ENCODE measurements around the gene YDJC. TPM values are rescaled to one million over a fixed set of nuclear protein-coding genes. Genes with fewer than 3 reads are reported as not detected.
"Not testable (repeated sequence)": the region's sequence is repeated elsewhere in the genome, so short reads cannot be mapped to it uniquely, and the experiment has no call there.

The YDJC gene
- total RNA-seq, 4 donors from 2014 or later: 28.6 to 34.6 (median 30.9) TPM

DNA sequence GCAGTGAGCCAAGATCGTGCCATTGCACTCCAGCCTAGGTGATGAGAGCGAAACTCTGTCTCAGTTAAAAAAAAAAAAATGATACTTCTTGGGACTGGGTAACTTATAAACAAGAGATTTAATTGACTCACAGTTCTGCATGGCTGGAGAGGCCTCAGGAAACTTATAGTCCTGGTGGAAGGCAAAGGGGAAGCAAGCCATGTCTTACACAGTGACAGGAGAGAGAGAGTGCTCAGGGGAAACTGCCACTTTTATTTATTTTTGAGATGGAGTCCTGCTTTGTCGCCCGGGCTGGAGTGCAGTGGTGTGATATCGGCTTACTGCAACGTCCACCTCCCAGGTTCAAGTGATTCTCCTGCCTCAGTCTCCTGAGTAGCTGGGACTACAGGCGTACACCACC lies 20.5 kb upstream of the YDJC start:
- 93% methylated on average over 7 of the region's 7 CpGs for WGBS
- Histone ChIP-seq H3K4me3 (no peak overlapping the region), H3K36me3 (peaks cover 1% of the 10 kb centered on the region), H3K27ac (no peak overlapping the region), H3K4me1 (peaks cover 21% of the 10 kb centered on the region), H3K9me3 (no peaks in the 10 kb centered on the region), H3K27me3 (no peaks in the 10 kb centered on the region)
- no peak for TF ChIP-seq EP300 (IDR thresholded peaks at IDR 0.05)
- TF ChIP-seq, protein P1, sequence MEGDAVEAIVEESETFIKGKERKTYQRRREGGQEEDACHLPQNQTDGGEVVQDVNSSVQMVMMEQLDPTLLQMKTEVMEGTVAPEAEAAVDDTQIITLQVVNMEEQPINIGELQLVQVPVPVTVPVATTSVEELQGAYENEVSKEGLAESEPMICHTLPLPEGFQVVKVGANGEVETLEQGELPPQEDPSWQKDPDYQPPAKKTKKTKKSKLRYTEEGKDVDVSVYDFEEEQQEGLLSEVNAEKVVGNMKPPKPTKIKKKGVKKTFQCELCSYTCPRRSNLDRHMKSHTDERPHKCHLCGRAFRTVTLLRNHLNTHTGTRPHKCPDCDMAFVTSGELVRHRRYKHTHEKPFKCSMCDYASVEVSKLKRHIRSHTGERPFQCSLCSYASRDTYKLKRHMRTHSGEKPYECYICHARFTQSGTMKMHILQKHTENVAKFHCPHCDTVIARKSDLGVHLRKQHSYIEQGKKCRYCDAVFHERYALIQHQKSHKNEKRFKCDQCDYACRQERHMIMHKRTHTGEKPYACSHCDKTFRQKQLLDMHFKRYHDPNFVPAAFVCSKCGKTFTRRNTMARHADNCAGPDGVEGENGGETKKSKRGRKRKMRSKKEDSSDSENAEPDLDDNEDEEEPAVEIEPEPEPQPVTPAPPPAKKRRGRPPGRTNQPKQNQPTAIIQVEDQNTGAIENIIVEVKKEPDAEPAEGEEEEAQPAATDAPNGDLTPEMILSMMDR (IDR thresholded peaks at IDR 0.05): no peak
- no peak for TF ChIP-seq POLR2AphosphoS5 (IDR thresholded peaks at IDR 0.05)
- no peak for TF ChIP-seq POLR2A (IDR thresholded peaks at IDR 0.05)
- DNase-seq (ENCODE audit: low spot score in 2 of 2): no peak

- Histone ChIP-seq H3K36me3 (peaks cover 6% of the 10 kb centered on the region), H3K9me3 (no peaks in the 10 kb centered on the region), H3K27me3 (no peaks in the 10 kb centered on the region), H3K4me1 (peaks cover 23% of the 10 kb centered on the region), H3K4me3 (no peak overlapping the region), H3K27ac (no peak overlapping the region)
- WGBS: 44% methylated on average over 13 of the region's 14 CpGs
- no peak for TF ChIP-seq EP300 (IDR thresholded peaks at IDR 0.05)
- TF ChIP-seq, protein P1 (IDR thresholded peaks at IDR 0.05): peak; percentile 81 to 87
- DNase-seq (ENCODE audit: low spot score in 2 of 2): no peak
Observed at GRCh38 chr22:21646608-21647590, 17.1 kb upstream of the YDJC start.

DNA sequence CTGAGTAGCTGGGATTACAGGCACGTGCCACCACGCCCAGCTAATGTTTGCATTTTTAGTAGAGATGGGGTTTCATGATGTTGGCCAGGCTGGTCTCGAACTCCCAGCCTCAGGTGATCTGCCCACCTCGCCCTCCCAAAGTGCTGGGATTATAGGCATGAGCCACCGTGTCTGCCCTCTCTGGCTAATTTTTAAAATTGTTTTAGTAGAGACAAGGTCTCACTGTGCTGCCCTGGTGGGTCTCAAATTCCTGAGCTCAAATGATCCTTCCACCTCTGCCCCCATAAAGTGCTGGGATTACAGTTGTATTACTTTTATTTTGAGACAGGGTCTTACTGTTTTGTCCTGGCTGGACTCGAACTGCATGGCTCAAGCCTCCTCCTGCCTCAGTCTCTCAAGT lies 15.7 kb upstream of the YDJC start:
- H3K27ac ChIP-seq, H3K36me3 ChIP-seq: not testable (repeated sequence)
- whole genome bisulfite sequencing: 93% methylated on average over 6 of the region's 6 CpGs

DNA sequence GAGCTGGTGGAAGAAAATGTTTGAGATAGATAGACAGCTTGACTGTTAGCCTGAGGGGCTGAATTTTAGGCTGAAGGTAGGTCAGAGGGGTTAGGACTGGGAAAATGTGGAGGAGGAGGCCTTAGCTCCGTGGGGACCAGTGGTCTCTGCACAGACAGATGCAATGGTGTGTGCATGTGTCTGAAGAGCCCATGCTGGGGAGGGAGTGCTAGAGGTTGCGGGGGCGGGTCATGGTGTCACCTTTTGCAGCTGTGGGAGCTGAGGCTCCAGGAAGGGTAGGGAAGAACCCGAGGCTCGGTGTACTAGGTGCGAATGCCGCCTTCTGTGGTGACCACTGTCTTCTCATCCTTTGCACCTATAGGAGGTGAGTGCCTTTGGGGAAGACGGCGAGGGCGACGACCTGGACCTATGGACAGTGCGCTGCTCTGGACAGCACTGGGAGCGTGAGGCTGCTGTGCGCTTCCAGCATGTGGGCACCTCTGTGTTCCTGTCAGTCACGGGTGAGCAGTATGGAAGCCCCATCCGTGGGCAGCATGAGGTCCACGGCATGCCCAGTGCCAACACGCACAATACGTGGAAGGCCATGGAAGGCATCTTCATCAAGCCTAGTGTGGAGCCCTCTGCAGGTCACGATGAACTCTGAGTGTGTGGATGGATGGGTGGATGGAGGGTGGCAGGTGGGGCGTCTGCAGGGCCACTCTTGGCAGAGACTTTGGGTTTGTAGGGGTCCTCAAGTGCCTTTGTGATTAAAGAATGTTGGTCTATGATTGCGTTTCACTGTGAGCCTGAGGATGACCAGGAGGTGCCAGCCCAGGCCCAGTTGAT lies 13.9 kb upstream of the YDJC start:
- 91% methylated on average over 21 of the region's 22 CpGs for WGBS
- no peak overlapping the region for H3K27ac ChIP-seq
- DNase-seq (ENCODE audit: low spot score in 2 of 2): no peak
- peaks cover 18% of the 10 kb centered on the region for H3K4me1 ChIP-seq
- H3K9me3 ChIP-seq: no peaks in the 10 kb centered on the region
- H3K27me3 ChIP-seq: no peaks in the 10 kb centered on the region
- peaks cover 6% of the 10 kb centered on the region for H3K36me3 ChIP-seq
- TF ChIP-seq POLR2A (IDR thresholded peaks at IDR 0.05) (no peak), EP300 (IDR thresholded peaks at IDR 0.05) (no peak), POLR2AphosphoS5 (IDR thresholded peaks at IDR 0.05) (no peak)
- TF ChIP-seq, protein P1 (IDR thresholded peaks at IDR 0.05): no peak
- no peak overlapping the region for H3K4me3 ChIP-seq

More for the DNA sequence above, 15.7 kb upstream of the YDJC start:
- not testable (repeated sequence) for H3K9me3 ChIP-seq; DNase-seq (ENCODE audit: low spot score in 2 of 2); H3K4me3 ChIP-seq; H3K27me3 ChIP-seq
- H3K4me1 ChIP-seq: peaks cover 18% of the 10 kb centered on the region

DNA sequence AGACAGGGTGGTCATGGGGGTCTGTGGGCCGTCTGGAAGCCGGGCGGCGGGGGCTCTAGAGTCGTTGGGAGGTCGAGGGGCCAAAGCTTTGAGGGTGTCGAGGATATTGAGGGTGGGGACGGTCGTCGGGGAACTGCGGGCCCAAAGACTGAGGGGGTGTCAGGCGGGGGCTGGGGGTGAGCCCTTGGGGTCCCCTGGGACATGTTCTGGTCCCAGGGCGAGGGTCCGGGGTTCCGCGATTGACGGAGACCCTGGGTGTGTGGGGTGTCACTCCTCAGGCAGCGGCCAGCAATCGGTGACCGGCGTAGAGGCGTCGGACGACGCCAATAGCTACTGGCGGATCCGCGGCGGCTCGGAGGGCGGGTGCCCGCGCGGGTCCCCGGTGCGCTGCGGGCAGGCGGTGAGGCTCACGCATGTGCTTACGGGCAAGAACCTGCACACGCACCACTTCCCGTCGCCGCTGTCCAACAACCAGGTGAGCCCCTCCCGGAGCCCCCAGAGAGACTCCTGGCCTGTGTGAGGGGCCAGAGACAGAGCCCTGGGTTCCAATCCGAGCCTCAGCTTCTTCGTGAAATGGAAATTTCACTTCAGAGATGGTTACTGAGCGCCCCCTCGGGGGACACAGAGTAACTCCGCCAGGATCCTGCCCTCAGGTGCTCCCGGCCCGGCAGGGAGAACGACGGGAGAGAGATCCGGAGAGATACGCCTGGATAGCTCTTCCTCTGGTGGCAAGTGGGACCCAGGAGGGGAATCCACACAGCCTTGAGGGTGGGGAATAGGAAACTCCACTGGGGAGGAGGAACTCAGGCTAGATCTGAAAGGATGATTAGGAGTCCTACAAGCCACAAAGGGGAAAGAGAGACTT lies 13.0 kb upstream of the YDJC start:
- WGBS: 0% methylated on average over 13 of the region's 56 CpGs
- no peaks in the 10 kb centered on the region for H3K9me3 ChIP-seq
- H3K27me3 ChIP-seq: no peaks in the 10 kb centered on the region
- no peak for DNase-seq (ENCODE audit: low spot score in 2 of 2)
- TF ChIP-seq POLR2A (IDR thresholded peaks at IDR 0.05) (no peak), POLR2AphosphoS5 (IDR thresholded peaks at IDR 0.05) (no peak)
- TF ChIP-seq, protein P1 (IDR thresholded peaks at IDR 0.05): peak in 1 of 2 donors; percentile 22
- peak overlapping the region; percentile 28 for H3K27ac ChIP-seq
- H3K36me3 ChIP-seq: peaks cover 6% of the 10 kb centered on the region
- H3K4me3 ChIP-seq: peak overlapping the region; percentile 59
- peaks cover 18% of the 10 kb centered on the region for H3K4me1 ChIP-seq

Measured in suprapubic skin (tissue), 4 donors.